Activated CD8-positive, alpha-beta T cell treated with anti-CD3 and anti-CD28 coated beads for 36 hours (primary cell): Measurements from ENCODE around the gene TMEM127. TPM values are rescaled to one million over a fixed set of nuclear protein-coding genes. Genes with fewer than 3 reads are reported as not detected.
A peak's percentile ranks its signal among the peaks of the same experiment; 100 is the strongest.

Experiments used
- ATAC-seq: fragments of 200-7000 bp; cut with Tn5 transposase; one replicate; pipeline ENCODE4 v1.10.0; 2021; ENCODE audit warnings: mild to moderate bottlenecking, moderate library complexity
- CTCF ChIA-PET: fragments of 350-600 bp; sonication (Branson Sonifier 250); formaldehyde crosslinking; loops from one replicate; lab custom pipeline; 2021; ENCODE audit warnings: antibody characterized with exemption; lab: Charles Lee
- POLR2A ChIA-PET: fragments of 350-600 bp; sonication (Branson Sonifier 250); formaldehyde crosslinking; loops from one replicate; lab custom pipeline; 2021; ENCODE audit warnings: antibody characterized with exemption; lab: Charles Lee
- DNase-seq: peaks from one replicate; pipeline ENCODE4 v3.0.0-alpha.2; 2020
- H3K27ac Mint-ChIP-seq: one replicate; pipeline ENCODE4 v1.8.0; 2021; ENCODE audit warnings: mild to moderate bottlenecking, mixed read lengths
- H3K27me3 Mint-ChIP-seq: one replicate; pipeline ENCODE4 v1.8.0; 2021; ENCODE audit warnings: mixed read lengths
- H3K36me3 Mint-ChIP-seq: one replicate; pipeline ENCODE4 v1.8.0; 2021; ENCODE audit warnings: low read depth, mixed read lengths
- H3K4me1 Mint-ChIP-seq: one replicate; pipeline ENCODE4 v1.8.0; 2021; ENCODE audit warnings: low read depth, mixed read lengths
- H3K4me3 Mint-ChIP-seq: one replicate; pipeline ENCODE4 v1.8.0; 2021; ENCODE audit warnings: mild to moderate bottlenecking, moderate library complexity, mixed read lengths
- H3K9me3 Mint-ChIP-seq: one replicate; pipeline ENCODE4 v1.8.0; 2021; ENCODE audit warnings: mixed read lengths
- CTCF ChIP-seq: fragments of 200-600 bp; IDR thresholded peaks from one replicate; pipeline ENCODE4 v1.8.0; 2022; ENCODE audit warnings: antibody characterized with exemption, mild to moderate bottlenecking
- intact Hi-C: fragments of 100-400 bp; cut with micrococcal nuclease; formaldehyde crosslinking; loops from one replicate; pipeline ENCODE4 v1.10.0; 2022
- total RNA-seq, 2 experiments: library from RNA; stranded (reverse); gene quantifications; one replicate each; pipeline ENCODE4 v1.2.3, GENCODE V29; 2021

The TMEM127 gene
- total RNA-seq, 2 experiments from 2014 or later = 13.1 to 15.0 TPM

- ATAC-seq (no peak), DNase-seq (no peak)
- Mint-ChIP-seq H3K4me3 (no peak overlapping the region), H3K36me3 (peaks cover 5% of the 10 kb centered on the region), H3K27me3 (no peaks in the 10 kb centered on the region), H3K27ac (peak overlapping the region; percentile 73), H3K9me3 (no peaks in the 10 kb centered on the region), H3K4me1 (peaks cover 23% of the 10 kb centered on the region)
- intact Hi-C loops = no loop called here
- CTCF ChIA-PET = no interaction called here
- TF ChIP-seq CTCF = no peak
- POLR2A ChIA-PET = interaction anchor here (1.3 to 1.7 kb wide), 2 partner anchors 10 to 17 kb away, joined by 3 to 5 read pairs; no protein-coding TSS in a partner anchor
These were observed 15.6 kb downstream of the TMEM127 start for GRCh38 chr2:96250188-96250587.

- Mint-ChIP-seq H3K9me3 (no peaks in the 10 kb centered on the region), H3K27me3 (no peaks in the 10 kb centered on the region), H3K4me3 (no peak overlapping the region), H3K36me3 (peaks cover 4% of the 10 kb centered on the region), H3K4me1 (peaks cover 22% of the 10 kb centered on the region), H3K27ac (no peak overlapping the region)
- ChIA-PET POLR2A (interaction anchor here (1.7 kb wide), 1 partner anchor 10 kb away, joined by 5 read pairs; no protein-coding TSS in a partner anchor), CTCF (no interaction called here)
- ATAC-seq = no peak
- DNase-seq = no peak
- intact Hi-C loops = no loop called here
- no peak for TF ChIP-seq CTCF
These were observed 16.1 kb downstream of the TMEM127 start for GRCh38 chr2:96249654-96250053.

- intact Hi-C loops = no loop called here
- Mint-ChIP-seq H3K4me1 (peaks cover 21% of the 10 kb centered on the region), H3K36me3 (no peaks in the 10 kb centered on the region), H3K27ac (no peak overlapping the region), H3K27me3 (no peaks in the 10 kb centered on the region), H3K4me3 (no peak overlapping the region), H3K9me3 (no peaks in the 10 kb centered on the region)
- TF ChIP-seq CTCF = no peak
- ChIA-PET POLR2A (interaction anchor here (1.0 kb wide), 1 partner anchor 10 kb away, joined by 3 read pairs; no protein-coding TSS in a partner anchor), CTCF (no interaction called here)
- DNase-seq = no peak
- no peak for ATAC-seq
These were observed 17.2 kb downstream of the TMEM127 start for GRCh38 chr2:96248624-96249023.

- POLR2A ChIA-PET = interaction anchor here (1.0 kb wide), 1 partner anchor 9 kb away, joined by 3 read pairs; no protein-coding TSS in a partner anchor
- peaks cover 23% of the 10 kb centered on the region for H3K4me1 Mint-ChIP-seq
- DNase-seq (no peak), ATAC-seq (no peak)
- no peak for TF ChIP-seq CTCF
- CTCF ChIA-PET = no interaction called here
- intact Hi-C loops = no loop called here
- H3K4me3 Mint-ChIP-seq = no peak overlapping the region
- peaks cover 2% of the 10 kb centered on the region for H3K36me3 Mint-ChIP-seq
- H3K9me3 Mint-ChIP-seq = no peaks in the 10 kb centered on the region
- no peaks in the 10 kb centered on the region for H3K27me3 Mint-ChIP-seq
- H3K27ac Mint-ChIP-seq = no peak overlapping the region
These were observed 17.9 kb downstream of the TMEM127 start for GRCh38 chr2:96247896-96248295.

GRCh38 chr2:96247009-96247408, 18.8 kb downstream of the TMEM127 start:
- Mint-ChIP-seq H3K4me3 (no peak overlapping the region), H3K27ac (peak overlapping the region; percentile 34), H3K36me3 (peaks cover 7% of the 10 kb centered on the region), H3K9me3 (no peaks in the 10 kb centered on the region), H3K27me3 (no peaks in the 10 kb centered on the region), H3K4me1 (peaks cover 32% of the 10 kb centered on the region)
- ATAC-seq (no peak), DNase-seq (no peak)
- POLR2A ChIA-PET = interaction anchor here (0.8 kb wide), 1 partner anchor 18 kb away, joined by 3 read pairs; no protein-coding TSS in a partner anchor
- intact Hi-C loops = no loop called here
- TF ChIP-seq CTCF = no peak
- CTCF ChIA-PET = interaction anchor here (0.9 to 2.2 kb wide), 2 partner anchors 18 to 130 kb away, joined by 3 to 8 read pairs; no protein-coding TSS in a partner anchor
